GM12878 (cell line): Measurements from ENCODE around the gene CYB5R3. TPM values are rescaled to one million over a fixed set of nuclear protein-coding genes. Genes with fewer than 3 reads are reported as not detected.

Experiments used
- ATAC-seq: fragments of 200-7000 bp; cut with Tn5 transposase; 3 replicates; pipeline ENCODE4 v1.9.1; 2020; ENCODE audit warnings: mild to moderate bottlenecking, moderate library complexity
- BruUV-seq: library from RNA; stranded (reverse); fragments of 400-500 nt; replicated peaks from 2 replicates; lab custom pipeline; 2021; lab: Mats Ljungman, UMichigan
- CTCF ChIA-PET: fragments of 300-600 bp; sonication (Branson Sonifier 250); formaldehyde crosslinking; extraction: SDS; loops from one replicate; lab custom pipeline; 2021; ENCODE audit warnings: inconsistent platforms; lab: Yijun Ruan, JAX
- POLR2A ChIA-PET: fragments of 350-600 bp; formaldehyde crosslinking; extraction: SDS; loops from one replicate; lab custom pipeline; 2021; ENCODE audit warnings: inconsistent platforms; lab: Charles Lee
- RAD21 ChIA-PET: fragments of 300-600 bp; sonication (Branson Sonifier 250); formaldehyde crosslinking; loops from one replicate; lab custom pipeline; 2023; ENCODE audit warnings: antibody characterized with exemption; ENCODE audit not compliant: unreplicated experiment; lab: Charles Lee
- SMC1A ChIA-PET: fragments of 300-600 bp; sonication (Branson Sonifier 250); formaldehyde crosslinking; loops from one replicate; lab custom pipeline; 2023; ENCODE audit not compliant: unreplicated experiment, uncharacterized antibody; lab: Charles Lee
- DNase-seq: peaks from one replicate; pipeline ENCODE4 v3.0.0-alpha.2; 2011; ENCODE audit warnings: low read depth, low spot score
- FAIRE-seq: peaks from 3 replicates; lab custom pipeline; 2011; peaks lifted over from hg19 to GRCh38; lab: Jason Lieb, UNC
- H2AFZ ChIP-seq: 2 replicates; pipeline ENCODE4 v1.6.0; 2011; ENCODE audit warnings: low read depth, low read length, control low read depth; ENCODE audit not compliant: control insufficient read depth
- H3K27ac ChIP-seq: 2 replicates; pipeline ENCODE4 v1.5.1; 2011; ENCODE audit warnings: control low read depth; ENCODE audit not compliant: control insufficient read depth, insufficient read depth
- H3K27me3 ChIP-seq, 2 experiments: replicated peaks in 1 of 2; 2 replicates each; pipeline versions ENCODE4 v1.6.0 to v1.6.1; 2011; ENCODE audit warnings: low read length in 1 of 2; ENCODE audit not compliant: control insufficient read depth in 2 of 2, insufficient read depth in 2 of 2
- H3K36me3 ChIP-seq, 2 experiments: 2 replicates each; pipeline ENCODE4 v1.5.1; 2011; ENCODE audit warnings: low read length in 1 of 2; ENCODE audit not compliant: control insufficient read depth in 2 of 2, insufficient read depth in 2 of 2
- H3K4me1 ChIP-seq: 2 replicates; pipeline ENCODE4 v1.6.1; 2011; ENCODE audit warnings: mild to moderate bottlenecking, low read length, moderate library complexity, mixed read lengths; ENCODE audit not compliant: control insufficient read depth, insufficient read depth
- H3K4me2 ChIP-seq: 2 replicates; pipeline ENCODE4 v1.6.0; 2011; ENCODE audit warnings: control low read depth; ENCODE audit not compliant: control insufficient read depth, insufficient read depth
- H3K4me3 ChIP-seq: fragments of 200-600 bp; sonication (generic); 2 replicates; pipeline ENCODE4 v1.5.1; 2016
- H3K79me2 ChIP-seq: 2 replicates; pipeline ENCODE4 v1.6.0; 2011; ENCODE audit warnings: low read length; ENCODE audit not compliant: control insufficient read depth, insufficient read depth
- H3K9ac ChIP-seq: 2 replicates; pipeline ENCODE4 v1.8.0; 2011; ENCODE audit warnings: low read length, control low read depth, mixed read lengths; ENCODE audit not compliant: control insufficient read depth, insufficient read depth
- H3K9me3 ChIP-seq: replicated peaks from 3 replicates; pipeline ENCODE4 v1.5.1; 2011; ENCODE audit warnings: mild to moderate bottlenecking, low read length; ENCODE audit not compliant: control insufficient read depth, insufficient read depth
- H4K20me1 ChIP-seq: 2 replicates; pipeline ENCODE4 v1.6.0; 2011; ENCODE audit not compliant: control insufficient read depth, insufficient read depth
- CBX5 ChIP-seq: sonication (generic); IDR thresholded peaks from 2 replicates; pipeline ENCODE4 v1.6.1; 2016; ENCODE audit warnings: low read depth, moderate library complexity, mild to moderate bottlenecking, inconsistent platforms
- CEBPB ChIP-seq, 2 experiments: fragments of 150-350 bp in 1 of 2; IDR thresholded peaks; 2 replicates each; pipeline ENCODE4 v1.6.1; 2012 to 2014; ENCODE audit warnings: low read depth in 2 of 2, low read length in 2 of 2, borderline replicate concordance in 1 of 2, inconsistent platforms in 1 of 2
- MTA2 ChIP-seq: fragments of 450-650 bp; IDR thresholded peaks from 2 replicates; pipeline ENCODE4 v1.6.1; 2016; ENCODE audit warnings: low read depth, mild to moderate bottlenecking, moderate library complexity
- PRDM15 ChIP-seq: fragments of 450-650 bp; formaldehyde crosslinking; IDR thresholded peaks from 2 replicates; pipeline ENCODE4 v1.4.0; 2020; ENCODE audit warnings: mild to moderate bottlenecking, moderate library complexity
- RUNX3 ChIP-seq: IDR thresholded peaks from 2 replicates; pipeline ENCODE4 v1.6.1; 2012; ENCODE audit warnings: low read length, inconsistent platforms
- SMAD1 ChIP-seq: fragments of 450-650 bp; IDR thresholded peaks from 2 replicates; pipeline ENCODE4 v1.6.1; 2018; ENCODE audit warnings: mild to moderate bottlenecking, low read depth; ENCODE audit not compliant: partially characterized antibody
- TCF12 ChIP-seq: IDR thresholded peaks from 2 replicates; pipeline ENCODE4 v1.6.1; 2011; ENCODE audit warnings: low read depth, mild to moderate bottlenecking, low read length
- ZNF274 ChIP-seq: IDR thresholded peaks from one replicate; pipeline ENCODE4 v1.8.0; 2011; ENCODE audit not compliant: insufficient read length, insufficient read depth
- WGBS: methylation state at CpG from one replicate; pipeline ENCODE4 v1.1.6; 2016; ENCODE audit warnings: low lambda C conversion rate; ENCODE audit not compliant: insufficient replicate concordance, insufficient coverage; ENCODE audit errors: missing lambda C conversion rate; 5-methylcytosine and 5-hydroxymethylcytosine counted together
- in situ Hi-C: fragments of 300-500 bp; cut with MboI; formaldehyde crosslinking; loops from 9 replicates; pipeline ENCODE4 v1.14.3; 2018; ENCODE audit warnings: mixed read lengths
- intact Hi-C: fragments of 100-400 bp; cut with micrococcal nuclease; formaldehyde crosslinking; loops from one replicate; pipeline ENCODE4 v1.14.2; 2022; ENCODE audit not compliant: unreplicated experiment
- polyA plus RNA-seq, 11 experiments: library from polyadenylated mRNA; depleted of rRNA in 4 of 11; unstranded in 6 of 11; stranded (reverse) in 5 of 11; fragments of >200 nt; fragmentation: Nextera tagmentation in 4 of 11; fragmentation: Illumina TruSeq in 1 of 11; extraction: Ambion mirVana in 4 of 11; extraction: Trizol in 1 of 11; gene quantifications; 1 replicate in 1 of 11; 2 replicates in 10 of 11; pipeline versions ENCODE4 v1.2.1 to v1.2.3, GENCODE V29; 2011 to 2016; ENCODE audit warnings: inconsistent platforms in 2 of 11, missing spikeins in 2 of 11, low read depth in 1 of 11
- total RNA-seq, 4 experiments: library from RNA; depleted of rRNA in 3 of 4; stranded (reverse); fragments of >200 nt in 3 of 4; fragmentation: Illumina TruSeq in 1 of 4; extraction: Trizol in 1 of 4; gene quantifications; 2 replicates each; pipeline versions ENCODE4 v1.2.1 to v1.2.3, GENCODE V29; 2013 to 2021

Gene CYB5R3
- total and polyA plus RNA-seq, 10 of the 15 experiments (the other 5 are each of a cell fraction or from before 2014, with no cell fraction given) = 2.0 to 119 (median 67.8) TPM

- H3K27ac ChIP-seq = no peak overlapping the region
- ChIA-PET CTCF (interaction anchor here (0.7 to 4.1 kb wide), 6 partner anchors 13 to 243 kb away, joined by 3 to 16 read pairs (median 4); no protein-coding TSS in a partner anchor), RAD21 (interaction anchor here (1.4 to 1.6 kb wide), 2 partner anchors 31 to 195 kb away, joined by 5 read pairs; no protein-coding TSS in a partner anchor), SMC1A (interaction anchor here (0.7 to 4.0 kb wide), 4 partner anchors 22 to 409 kb away, joined by 3 to 15 read pairs (median 6); no protein-coding TSS in a partner anchor), POLR2A (interaction anchor here (0.9 kb wide), 1 partner anchor 31 kb away, joined by 3 read pairs; no protein-coding TSS in a partner anchor)
- no peak for FAIRE-seq
- H3K4me3 ChIP-seq = no peak overlapping the region
- no peak for DNase-seq
- no peak overlapping the region for H3K9ac ChIP-seq
- H3K9me3 ChIP-seq = no peaks in the 10 kb centered on the region
- H4K20me1 ChIP-seq = no peaks in the 10 kb centered on the region; the same call in none of the 2 replicates
- H3K4me1 ChIP-seq = peaks cover 8% of the 10 kb centered on the region
- 96% methylated on average over 8 of the region's 12 CpGs for WGBS
- peaks cover 8 to 27% of the 10 kb centered on the region in 2 experiments; a peak in 3 of 4 replicates for H3K36me3 ChIP-seq
- no peaks in the 10 kb centered on the region for H3K27me3 ChIP-seq
- intact Hi-C loops = no loop called here
- in situ Hi-C loops = no loop called here
- no peak for TF ChIP-seq ZNF274
- TF ChIP-seq CEBPB (IDR thresholded peaks at IDR 0.05; ENCODE audit: borderline replicate concordance in 1 of 2, low read depth in 2 of 2, low read length in 2 of 2) = no peak
- no peak for TF ChIP-seq TCF12
- TF ChIP-seq MTA2 = no peak
- no peak for TF ChIP-seq RUNX3
- no peak for TF ChIP-seq CBX5
- TF ChIP-seq PRDM15 = no peak
- no peak for TF ChIP-seq SMAD1
- H3K4me2 ChIP-seq = no peak overlapping the region
- H3K79me2 ChIP-seq = no peaks in the 10 kb centered on the region
- BruUV-seq = no TSS peak
- ATAC-seq = no peak
- no peak overlapping the region for H2AFZ ChIP-seq
Measured at GRCh38 chr22:42624551-42625106, 24.6 kb downstream of the CYB5R3 start.
